ENCODE data around the gene SPN.

Gene SPN

DNA sequence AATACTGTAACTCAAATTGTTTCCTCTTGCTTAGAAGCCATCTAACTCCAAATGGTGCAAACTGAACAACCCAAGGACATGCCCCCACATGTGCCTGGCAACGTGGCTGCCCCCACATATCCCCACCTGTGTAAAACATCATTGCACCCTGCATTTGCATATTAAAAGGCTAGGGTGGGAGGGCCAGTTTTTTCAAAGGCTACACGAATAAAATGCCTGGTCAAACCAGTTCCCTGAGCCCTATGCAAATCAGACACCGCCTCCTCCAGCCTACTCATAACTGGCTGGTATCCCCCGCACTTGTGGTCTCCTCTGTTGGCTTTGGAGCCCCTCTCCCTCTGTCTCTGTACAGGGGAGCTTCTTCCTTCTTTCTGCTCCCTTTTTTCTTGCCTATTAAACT lies 56.0 kb downstream of the SPN start:
- Histone ChIP-seq H3K27ac (no peak overlapping the region), H2AFZ (ENCODE audit: low read depth) (no peak overlapping the region), H3K9ac (no peak overlapping the region), H3K27me3 (ENCODE audit: insufficient read depth, low read depth) (no peaks in the 10 kb centered on the region), H4K20me1 (ENCODE audit: insufficient read depth) (no peaks in the 10 kb centered on the region), H3K4me2 (no peak overlapping the region), H3K4me1 (ENCODE audit: low read depth, poor library complexity, severe bottlenecking) (peaks cover 10% of the 10 kb centered on the region), H3K36me3 (ENCODE audit: insufficient read depth) (no peaks in the 10 kb centered on the region), H3K4me3 (IDR thresholded peaks at IDR 0.05; ENCODE audit: insufficient read depth, low read depth, low read length) (no peak overlapping the region), H3K79me2 (ENCODE audit: insufficient read depth, low read depth) (no peaks in the 10 kb centered on the region)
- TF ChIP-seq, protein P1, sequence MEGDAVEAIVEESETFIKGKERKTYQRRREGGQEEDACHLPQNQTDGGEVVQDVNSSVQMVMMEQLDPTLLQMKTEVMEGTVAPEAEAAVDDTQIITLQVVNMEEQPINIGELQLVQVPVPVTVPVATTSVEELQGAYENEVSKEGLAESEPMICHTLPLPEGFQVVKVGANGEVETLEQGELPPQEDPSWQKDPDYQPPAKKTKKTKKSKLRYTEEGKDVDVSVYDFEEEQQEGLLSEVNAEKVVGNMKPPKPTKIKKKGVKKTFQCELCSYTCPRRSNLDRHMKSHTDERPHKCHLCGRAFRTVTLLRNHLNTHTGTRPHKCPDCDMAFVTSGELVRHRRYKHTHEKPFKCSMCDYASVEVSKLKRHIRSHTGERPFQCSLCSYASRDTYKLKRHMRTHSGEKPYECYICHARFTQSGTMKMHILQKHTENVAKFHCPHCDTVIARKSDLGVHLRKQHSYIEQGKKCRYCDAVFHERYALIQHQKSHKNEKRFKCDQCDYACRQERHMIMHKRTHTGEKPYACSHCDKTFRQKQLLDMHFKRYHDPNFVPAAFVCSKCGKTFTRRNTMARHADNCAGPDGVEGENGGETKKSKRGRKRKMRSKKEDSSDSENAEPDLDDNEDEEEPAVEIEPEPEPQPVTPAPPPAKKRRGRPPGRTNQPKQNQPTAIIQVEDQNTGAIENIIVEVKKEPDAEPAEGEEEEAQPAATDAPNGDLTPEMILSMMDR (conservative IDR thresholded peaks at IDR 0.05; ENCODE audit: low read depth, low read length): no peak

Data from KMS-11 (cell line).